Smooth muscle cell (in vitro differentiated cells): Measurements from ENCODE around the gene KRT71. TPM values are rescaled to one million over a fixed set of nuclear protein-coding genes. Genes with fewer than 3 reads are reported as not detected.

Source experiments
- DNase-seq: peaks from one replicate; lab custom pipeline; 2025; ENCODE audit not compliant: unreplicated experiment; lab: John Stamatoyannopoulos, UW
- H2AFZ ChIP-seq: fragments of 200-600 bp; sonication (generic); 2 replicates; pipeline ENCODE4 v1.6.0; 2016; ENCODE audit warnings: antibody characterized with exemption, low read depth, mild to moderate bottlenecking
- H3F3A ChIP-seq: fragments of 200-600 bp; sonication (generic); 2 replicates; pipeline ENCODE4 v1.6.0; 2017; ENCODE audit warnings: antibody characterized with exemption, low read depth
- H3K27ac ChIP-seq: fragments of 200-600 bp; sonication (generic); 2 replicates; pipeline ENCODE4 v1.5.1; 2016; ENCODE audit warnings: low read depth, mild to moderate bottlenecking
- H3K27me3 ChIP-seq: fragments of 200-600 bp; sonication (generic); 2 replicates; pipeline ENCODE4 v1.6.1; 2016; ENCODE audit warnings: low read depth, mild to moderate bottlenecking
- H3K36me3 ChIP-seq: fragments of 200-600 bp; sonication (generic); 2 replicates; pipeline ENCODE4 v1.5.1; 2016; ENCODE audit warnings: low read depth
- H3K4me1 ChIP-seq: fragments of 200-600 bp; sonication (generic); 2 replicates; pipeline ENCODE4 v1.5.1; 2016; ENCODE audit warnings: low read depth
- H3K4me2 ChIP-seq: fragments of 200-600 bp; sonication (generic); 2 replicates; pipeline ENCODE4 v1.6.0; 2016; ENCODE audit warnings: mild to moderate bottlenecking
- H3K4me3 ChIP-seq: fragments of 200-600 bp; sonication (generic); 2 replicates; pipeline ENCODE4 v1.5.1; 2016; ENCODE audit warnings: mild to moderate bottlenecking
- H3K79me2 ChIP-seq: fragments of 200-600 bp; sonication (generic); 2 replicates; pipeline ENCODE4 v1.6.0; 2016; ENCODE audit warnings: low read depth, mild to moderate bottlenecking
- H3K9ac ChIP-seq: fragments of 200-600 bp; sonication (generic); 2 replicates; pipeline ENCODE4 v1.6.0; 2016; ENCODE audit warnings: low read depth
- H3K9me3 ChIP-seq: fragments of 200-600 bp; sonication (generic); replicated peaks from 2 replicates; pipeline ENCODE4 v1.5.1; 2016; ENCODE audit warnings: low read depth
- H4K20me1 ChIP-seq: fragments of 200-600 bp; sonication (generic); 2 replicates; pipeline ENCODE4 v1.6.0; 2016; ENCODE audit warnings: low read depth
- CTCF ChIP-seq: fragments of 200-600 bp; sonication (generic); IDR thresholded peaks from 2 replicates; pipeline ENCODE4 v1.5.1; 2017; ENCODE audit warnings: borderline replicate concordance, mild to moderate bottlenecking, antibody characterized with exemption; ENCODE audit not compliant: insufficient read depth, poor library complexity, severe bottlenecking
- WGBS: methylation state at CpG from one replicate; pipeline ENCODE4 v1.1.7; 2016; ENCODE audit warnings: low lambda C conversion rate; 5-methylcytosine and 5-hydroxymethylcytosine counted together
- polyA plus RNA-seq: library from polyadenylated mRNA; unstranded; fragments of >200 nt; fragmentation: Nextera tagmentation; extraction: Ambion mirVana; gene quantifications from 2 replicates; pipeline ENCODE4 v1.2.1, GENCODE V29; 2016
- total RNA-seq: library from RNA; depleted of rRNA; stranded (reverse); fragments of >200 nt; gene quantifications from 2 replicates; pipeline ENCODE4 v1.2.3, GENCODE V29; 2014

KRT71 gene
- total and polyA plus RNA-seq, 2 experiments from 2014 or later, result not detected

- H3K36me3 ChIP-seq, result no peaks in the 10 kb centered on the region
- no peaks in the 10 kb centered on the region for H3K9me3 ChIP-seq
- no peak overlapping the region for H3K4me3 ChIP-seq
- H2AFZ ChIP-seq, result no peak overlapping the region
- H3K4me1 ChIP-seq, result no peaks in the 10 kb centered on the region
- H3K27me3 ChIP-seq, result peaks cover 21% of the 10 kb centered on the region
- WGBS, result 79% methylated on average over 8 of the region's 8 CpGs
- no peaks in the 10 kb centered on the region for H4K20me1 ChIP-seq
- H3K9ac ChIP-seq, result no peak overlapping the region
- DNase-seq, result no peak
- no peak for TF ChIP-seq CTCF
- no peaks in the 10 kb centered on the region for H3F3A ChIP-seq
- no peak overlapping the region for H3K4me2 ChIP-seq
- H3K79me2 ChIP-seq, result no peaks in the 10 kb centered on the region
- no peak overlapping the region for H3K27ac ChIP-seq
These were observed 13.9 kb upstream of the KRT71 start for GRCh38 chr12:52566847-52567291.

- WGBS, result 64% methylated on average over 1 of the region's 1 CpG
- Histone ChIP-seq H2AFZ (no peak overlapping the region), H3K9ac (no peak overlapping the region), H3K27ac (no peak overlapping the region), H3K4me2 (no peak overlapping the region), H3K79me2 (no peaks in the 10 kb centered on the region), H3F3A (no peaks in the 10 kb centered on the region), H3K4me3 (no peak overlapping the region), H4K20me1 (no peaks in the 10 kb centered on the region), H3K9me3 (no peaks in the 10 kb centered on the region), H3K4me1 (no peaks in the 10 kb centered on the region), H3K27me3 (peaks cover 42% of the 10 kb centered on the region), H3K36me3 (no peaks in the 10 kb centered on the region)
- no peak for TF ChIP-seq CTCF
- DNase-seq, result no peak
These were observed 11.6 kb upstream of the KRT71 start for GRCh38 chr12:52564582-52564981.

DNA sequence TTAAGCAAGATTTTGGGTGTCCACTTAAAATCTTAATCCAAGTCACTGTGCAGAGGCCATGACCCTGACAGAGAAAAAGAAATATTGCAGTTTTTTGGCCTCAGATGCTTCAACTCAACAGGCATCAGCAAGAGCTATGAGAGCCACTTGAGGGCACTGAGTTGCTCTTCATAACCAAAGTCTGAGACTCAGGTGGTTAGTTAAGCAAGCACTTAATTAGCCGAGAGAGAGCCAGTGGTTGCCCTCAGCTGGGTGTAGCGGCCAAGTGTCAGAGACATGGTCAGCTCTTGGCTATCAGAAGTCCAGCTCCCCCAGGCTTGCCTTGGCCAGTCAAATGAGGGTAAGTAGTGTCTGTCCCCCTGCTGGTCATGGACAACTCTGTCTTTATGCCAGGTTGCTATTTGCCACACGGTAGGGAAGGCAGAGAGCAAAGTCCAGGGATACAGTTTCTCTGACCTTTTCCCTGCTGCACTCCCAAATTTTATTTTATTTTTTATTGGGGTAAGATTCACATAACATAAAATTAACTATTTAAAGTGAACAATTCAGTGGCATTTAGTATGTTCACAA is 9.0 kb upstream of the KRT71 start:
- H3K9ac ChIP-seq, result no peak overlapping the region
- 71% methylated on average over 3 of the region's 3 CpGs for WGBS
- H4K20me1 ChIP-seq, result no peaks in the 10 kb centered on the region
- no peak overlapping the region for H2AFZ ChIP-seq
- H3K27ac ChIP-seq, result no peak overlapping the region
- H3K9me3 ChIP-seq, result no peaks in the 10 kb centered on the region
- no peaks in the 10 kb centered on the region for H3K4me1 ChIP-seq
- H3F3A ChIP-seq, result no peaks in the 10 kb centered on the region
- no peaks in the 10 kb centered on the region for H3K79me2 ChIP-seq
- peaks cover 48% of the 10 kb centered on the region for H3K27me3 ChIP-seq
- no peaks in the 10 kb centered on the region for H3K36me3 ChIP-seq
- no peak overlapping the region for H3K4me2 ChIP-seq
- no peak overlapping the region for H3K4me3 ChIP-seq
- no peak for DNase-seq
- peak; percentile 32 for TF ChIP-seq CTCF

- no peak for TF ChIP-seq CTCF
- no peaks in the 10 kb centered on the region for H3K9me3 ChIP-seq
- H2AFZ ChIP-seq, result no peak overlapping the region
- H3K4me1 ChIP-seq, result no peaks in the 10 kb centered on the region
- H3K36me3 ChIP-seq, result no peaks in the 10 kb centered on the region
- H3K27me3 ChIP-seq, result peaks cover 39% of the 10 kb centered on the region
- H3K79me2 ChIP-seq, result no peaks in the 10 kb centered on the region
- H4K20me1 ChIP-seq, result no peaks in the 10 kb centered on the region
- H3K9ac ChIP-seq, result no peak overlapping the region
- H3K27ac ChIP-seq, result no peak overlapping the region
- no peak overlapping the region for H3K4me3 ChIP-seq
- H3K4me2 ChIP-seq, result no peak overlapping the region
- DNase-seq, result no peak
- H3F3A ChIP-seq, result no peaks in the 10 kb centered on the region
- WGBS, result 93% methylated on average over 4 of the region's 4 CpGs
These were observed 7.0 kb upstream of the KRT71 start for GRCh38 chr12:52559979-52560378.
